MCF 10A (cell line): ENCODE data around the gene MRPS27. TPM values are rescaled to one million over a fixed set of nuclear protein-coding genes. Genes with fewer than 3 reads are reported as not detected.

Source experiments
- BruUV-seq: library from RNA; stranded (reverse); fragments of 400-500 nt; replicated peaks from 2 replicates; lab custom pipeline; 2021; lab: Mats Ljungman, UMichigan
- CTCF ChIA-PET: fragments of 300-600 bp; sonication (Branson Sonifier 250); formaldehyde crosslinking; extraction: SDS; loops from one replicate; lab custom pipeline; 2021; ENCODE audit warnings: antibody characterized with exemption, inconsistent platforms; lab: Yijun Ruan, JAX
- POLR2A ChIA-PET: fragments of 300-600, 350-650 bp; sonication (Branson Sonifier 250); formaldehyde crosslinking; extraction: SDS; loops from one replicate; lab custom pipeline; 2020; ENCODE audit warnings: antibody characterized with exemption, inconsistent platforms; lab: Yijun Ruan, JAX
- DNase-seq: peaks from one replicate; pipeline ENCODE4 v3.0.0-alpha.2; 2018; ENCODE audit not compliant: unreplicated experiment
- H3K27ac Mint-ChIP-seq: one replicate; pipeline ENCODE4 v1.8.0; 2022; ENCODE audit warnings: mild to moderate bottlenecking, low read depth, mixed read lengths; ENCODE audit not compliant: unreplicated experiment
- H3K27me3 Mint-ChIP-seq: one replicate; pipeline ENCODE4 v1.8.0; 2022; ENCODE audit warnings: mixed read lengths; ENCODE audit not compliant: insufficient read depth, unreplicated experiment
- H3K36me3 Mint-ChIP-seq: one replicate; pipeline ENCODE4 v1.8.0; 2022; ENCODE audit warnings: mild to moderate bottlenecking, moderate library complexity, mixed read lengths; ENCODE audit not compliant: insufficient read depth, unreplicated experiment
- H3K4me1 Mint-ChIP-seq: one replicate; pipeline ENCODE4 v1.8.0; 2022; ENCODE audit warnings: mixed read lengths; ENCODE audit not compliant: insufficient read depth, unreplicated experiment
- H3K4me3 Mint-ChIP-seq: one replicate; pipeline ENCODE4 v1.8.0; 2022; ENCODE audit warnings: mild to moderate bottlenecking, moderate library complexity, mixed read lengths; ENCODE audit not compliant: unreplicated experiment
- H3K9me3 Mint-ChIP-seq: one replicate; pipeline ENCODE4 v1.8.0; 2022; ENCODE audit warnings: mixed read lengths; ENCODE audit not compliant: unreplicated experiment
- CTCF ChIP-seq: fragments of 200-600 bp; IDR thresholded peaks from one replicate; pipeline ENCODE4 v1.8.0; 2022; ENCODE audit warnings: antibody characterized with exemption, mild to moderate bottlenecking; ENCODE audit not compliant: unreplicated experiment
- intact Hi-C: fragments of 100-400 bp; cut with micrococcal nuclease; formaldehyde crosslinking; loops from 2 replicates; pipeline ENCODE4 v1.14.1; 2022
- total RNA-seq: library from RNA; stranded (reverse); gene quantifications from 2 replicates; pipeline ENCODE4 v1.2.3, GENCODE V29; 2022

The MRPS27 gene
- total RNA-seq, 1 experiment from 2014 or later, result 68.5 TPM

- no peak overlapping the region for H3K27ac Mint-ChIP-seq
- CTCF ChIA-PET, result interaction anchor here (0.6 to 0.7 kb wide), 2 partner anchors 22 to 714 kb away, joined by 3 to 4 read pairs; no protein-coding TSS in a partner anchor
- H3K36me3 Mint-ChIP-seq, result no peaks in the 10 kb centered on the region
- no peaks in the 10 kb centered on the region for H3K9me3 Mint-ChIP-seq
- no peaks in the 10 kb centered on the region for H3K27me3 Mint-ChIP-seq
- intact Hi-C loops, result no loop called here
- no peak for DNase-seq
- no peak overlapping the region for H3K4me3 Mint-ChIP-seq
- POLR2A ChIA-PET, result interaction anchor here (0.7 to 1.1 kb wide), 3 partner anchors 9 to 54 kb away, joined by 3 read pairs; no protein-coding TSS in a partner anchor
- H3K4me1 Mint-ChIP-seq, result no peaks in the 10 kb centered on the region
- no peak for TF ChIP-seq CTCF
- BruUV-seq, result no TSS peak
Observed at GRCh38 chr5:72188166-72188565, 131.9 kb downstream of the MRPS27 start.

GRCh38 chr5:72187388-72188075, 132.5 kb downstream of the MRPS27 start:
- no peak overlapping the region for H3K4me3 Mint-ChIP-seq
- no TSS peak for BruUV-seq
- POLR2A ChIA-PET, result interaction anchor here (0.7 to 1.1 kb wide), 4 partner anchors 8 to 53 kb away, joined by 3 to 4 read pairs (median 3); no protein-coding TSS in a partner anchor
- no peaks in the 10 kb centered on the region for H3K9me3 Mint-ChIP-seq
- no peaks in the 10 kb centered on the region for H3K27me3 Mint-ChIP-seq
- TF ChIP-seq CTCF, result no peak
- H3K27ac Mint-ChIP-seq, result no peak overlapping the region
- CTCF ChIA-PET, result interaction anchor here (0.6 to 1.2 kb wide), 3 partner anchors 22 to 713 kb away, joined by 3 to 4 read pairs (median 4); no protein-coding TSS in a partner anchor
- intact Hi-C loops, result no loop called here
- H3K36me3 Mint-ChIP-seq, result no peaks in the 10 kb centered on the region
- no peaks in the 10 kb centered on the region for H3K4me1 Mint-ChIP-seq
- no peak for DNase-seq

- no peak for DNase-seq
- intact Hi-C loops, result no loop called here
- POLR2A ChIA-PET, result interaction anchor here (0.7 kb wide), 1 partner anchor 119 kb away, joined by 3 read pairs; no protein-coding TSS in a partner anchor
- H3K4me1 Mint-ChIP-seq, result no peaks in the 10 kb centered on the region
- CTCF ChIA-PET, result no interaction called here
- H3K9me3 Mint-ChIP-seq, result no peaks in the 10 kb centered on the region
- no peak for TF ChIP-seq CTCF
- no TSS peak for BruUV-seq
- H3K27ac Mint-ChIP-seq, result no peak overlapping the region
- H3K36me3 Mint-ChIP-seq, result no peaks in the 10 kb centered on the region
- no peak overlapping the region for H3K4me3 Mint-ChIP-seq
- no peaks in the 10 kb centered on the region for H3K27me3 Mint-ChIP-seq
Observed at GRCh38 chr5:72185496-72186329, 134.3 kb downstream of the MRPS27 start.

GRCh38 chr5:72184408-72184807, 135.6 kb downstream of the MRPS27 start:
- no TSS peak for BruUV-seq
- POLR2A ChIA-PET, result no interaction called here
- no peak overlapping the region for H3K4me3 Mint-ChIP-seq

More at GRCh38 chr5:72184408-72184807, 135.6 kb downstream of the MRPS27 start:
- Mint-ChIP-seq H3K27me3 (no peaks in the 10 kb centered on the region), H3K9me3 (no peaks in the 10 kb centered on the region), H3K36me3 (no peaks in the 10 kb centered on the region), H3K4me1 (peaks cover 7% of the 10 kb centered on the region), H3K27ac (no peak overlapping the region)
- CTCF ChIA-PET, result no interaction called here
- DNase-seq, result no peak
- TF ChIP-seq CTCF, result no peak
- intact Hi-C loops, result no loop called here
